ENCODE results near the gene GMDS.

DNA sequence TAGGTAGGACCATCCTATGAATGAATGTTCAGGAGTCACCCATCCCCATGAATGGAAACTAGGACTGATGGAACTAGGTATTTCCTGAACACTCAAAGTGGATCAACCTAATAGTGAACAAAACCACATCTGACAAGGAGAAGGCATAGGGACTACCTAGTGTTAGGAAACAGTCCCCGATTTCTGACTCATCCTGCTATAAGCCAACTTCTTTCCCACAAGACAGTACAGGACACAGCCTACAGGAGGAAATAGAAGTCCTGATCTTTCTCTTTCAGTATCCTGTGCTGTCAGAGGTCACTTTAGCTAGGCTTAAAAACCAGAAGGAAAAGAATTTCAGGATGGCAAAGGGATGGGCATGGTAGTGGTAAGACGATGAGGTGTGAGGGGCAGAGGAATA, 19.5 kb upstream of the GMDS start:
- TF ChIP-seq, protein P1, sequence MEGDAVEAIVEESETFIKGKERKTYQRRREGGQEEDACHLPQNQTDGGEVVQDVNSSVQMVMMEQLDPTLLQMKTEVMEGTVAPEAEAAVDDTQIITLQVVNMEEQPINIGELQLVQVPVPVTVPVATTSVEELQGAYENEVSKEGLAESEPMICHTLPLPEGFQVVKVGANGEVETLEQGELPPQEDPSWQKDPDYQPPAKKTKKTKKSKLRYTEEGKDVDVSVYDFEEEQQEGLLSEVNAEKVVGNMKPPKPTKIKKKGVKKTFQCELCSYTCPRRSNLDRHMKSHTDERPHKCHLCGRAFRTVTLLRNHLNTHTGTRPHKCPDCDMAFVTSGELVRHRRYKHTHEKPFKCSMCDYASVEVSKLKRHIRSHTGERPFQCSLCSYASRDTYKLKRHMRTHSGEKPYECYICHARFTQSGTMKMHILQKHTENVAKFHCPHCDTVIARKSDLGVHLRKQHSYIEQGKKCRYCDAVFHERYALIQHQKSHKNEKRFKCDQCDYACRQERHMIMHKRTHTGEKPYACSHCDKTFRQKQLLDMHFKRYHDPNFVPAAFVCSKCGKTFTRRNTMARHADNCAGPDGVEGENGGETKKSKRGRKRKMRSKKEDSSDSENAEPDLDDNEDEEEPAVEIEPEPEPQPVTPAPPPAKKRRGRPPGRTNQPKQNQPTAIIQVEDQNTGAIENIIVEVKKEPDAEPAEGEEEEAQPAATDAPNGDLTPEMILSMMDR (IDR thresholded peaks at IDR 0.05): no peak
- no peak for TF ChIP-seq POLR2AphosphoS5 (IDR thresholded peaks at IDR 0.05; ENCODE audit: insufficient read depth in 1 of 2, low read depth in 1 of 2)

All from vagina (tissue), 2 donors.